Lower lobe of right lung (tissue), 2 donors: ENCODE data around the gene FOXK2. TPM values are rescaled to one million over a fixed set of nuclear protein-coding genes. Genes with fewer than 3 reads are reported as not detected.

ENCODE experiments used
- ATAC-seq, 2 donors: fragments of 200-7000 bp; cut with Tn5 transposase; one replicate each; pipeline ENCODE4 v1.9.1; 2020 to 2022; ENCODE audit warnings: mild to moderate bottlenecking in 2 of 2, moderate library complexity in 2 of 2
- DNase-seq: peaks from one replicate; pipeline ENCODE4 v3.0.0-alpha.2; 2020
- H3K27ac ChIP-seq: fragments of 200-600 bp; one replicate; pipeline ENCODE4 v1.8.0; 2022
- H3K27me3 ChIP-seq: fragments of 200-600 bp; one replicate; pipeline ENCODE4 v1.8.0; 2022; ENCODE audit warnings: low read depth
- H3K36me3 ChIP-seq: fragments of 200-600 bp; one replicate; pipeline ENCODE4 v1.8.0; 2022; ENCODE audit warnings: mild to moderate bottlenecking
- H3K4me1 ChIP-seq: fragments of 200-600 bp; one replicate; pipeline ENCODE4 v1.8.0; 2022
- H3K4me3 ChIP-seq: fragments of 200-600 bp; one replicate; pipeline ENCODE4 v1.8.0; 2022; ENCODE audit warnings: mild to moderate bottlenecking
- H3K9me3 ChIP-seq: fragments of 200-600 bp; one replicate; pipeline ENCODE4 v1.8.0; 2022
- intact Hi-C: fragments of 100-400 bp; cut with DNase I; formaldehyde crosslinking; loops from one replicate; pipeline ENCODE4 v1.11.0; 2022
- total RNA-seq: library from RNA; stranded (reverse); fragmentation: NEBNext Ultra II Directional; extraction: Animal tissue kit (Norgen Biotek cat#: 25700); gene quantifications from one replicate; pipeline ENCODE4 v1.2.1, GENCODE V29; 2021
- TF ChIP-seq, protein P1 (sequence below): fragments of 200-600 bp; IDR thresholded peaks from one replicate; pipeline ENCODE4 v1.8.0; 2022; ENCODE audit warnings: antibody characterized with exemption, mild to moderate bottlenecking
- donor health status: DM: no; HTN: yes; CAD: no; lungs with severe emphysema.

FOXK2 gene
- total RNA-seq, 1 donor from 2014 or later = 60.1 TPM

- ATAC-seq (no peak), DNase-seq (no peak)
- TF ChIP-seq, protein P1, sequence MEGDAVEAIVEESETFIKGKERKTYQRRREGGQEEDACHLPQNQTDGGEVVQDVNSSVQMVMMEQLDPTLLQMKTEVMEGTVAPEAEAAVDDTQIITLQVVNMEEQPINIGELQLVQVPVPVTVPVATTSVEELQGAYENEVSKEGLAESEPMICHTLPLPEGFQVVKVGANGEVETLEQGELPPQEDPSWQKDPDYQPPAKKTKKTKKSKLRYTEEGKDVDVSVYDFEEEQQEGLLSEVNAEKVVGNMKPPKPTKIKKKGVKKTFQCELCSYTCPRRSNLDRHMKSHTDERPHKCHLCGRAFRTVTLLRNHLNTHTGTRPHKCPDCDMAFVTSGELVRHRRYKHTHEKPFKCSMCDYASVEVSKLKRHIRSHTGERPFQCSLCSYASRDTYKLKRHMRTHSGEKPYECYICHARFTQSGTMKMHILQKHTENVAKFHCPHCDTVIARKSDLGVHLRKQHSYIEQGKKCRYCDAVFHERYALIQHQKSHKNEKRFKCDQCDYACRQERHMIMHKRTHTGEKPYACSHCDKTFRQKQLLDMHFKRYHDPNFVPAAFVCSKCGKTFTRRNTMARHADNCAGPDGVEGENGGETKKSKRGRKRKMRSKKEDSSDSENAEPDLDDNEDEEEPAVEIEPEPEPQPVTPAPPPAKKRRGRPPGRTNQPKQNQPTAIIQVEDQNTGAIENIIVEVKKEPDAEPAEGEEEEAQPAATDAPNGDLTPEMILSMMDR = no peak
- Histone ChIP-seq H3K27me3 (no peaks in the 10 kb centered on the region), H3K9me3 (no peaks in the 10 kb centered on the region), H3K36me3 (peaks cover 55% of the 10 kb centered on the region), H3K4me3 (no peak overlapping the region), H3K4me1 (peaks cover 39% of the 10 kb centered on the region), H3K27ac (peak overlapping the region; percentile 9)
- intact Hi-C loops = no loop called here
These were observed 86.5 kb downstream of the FOXK2 start for GRCh38 chr17:82605939-82606600.

DNA sequence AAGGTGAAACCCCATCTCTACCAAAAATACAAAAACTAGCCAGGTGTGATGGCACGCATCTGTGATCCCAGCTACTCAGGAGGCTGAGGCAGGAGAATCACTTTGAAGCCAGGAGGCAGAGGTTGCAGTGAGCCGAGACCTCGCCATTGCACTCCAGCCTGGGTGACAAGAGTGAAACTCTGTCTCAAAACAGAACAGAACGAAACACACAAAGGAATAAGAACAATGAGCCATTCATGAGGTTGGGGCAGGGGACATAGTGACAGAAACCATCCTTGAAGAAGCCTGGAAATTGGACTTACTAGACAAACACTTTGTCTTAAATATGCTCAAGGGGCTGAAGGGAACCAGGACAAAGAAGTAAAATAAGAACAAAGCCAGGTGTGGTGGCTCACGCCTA lies 89.3 kb downstream of the FOXK2 start:
- ATAC-seq = no peak
- H3K27me3 ChIP-seq = no peaks in the 10 kb centered on the region
- no peak for DNase-seq
- H3K27ac ChIP-seq = no peak overlapping the region
- no peaks in the 10 kb centered on the region for H3K9me3 ChIP-seq
- H3K4me1 ChIP-seq = peaks cover 21% of the 10 kb centered on the region
- no peak overlapping the region for H3K4me3 ChIP-seq
- TF ChIP-seq, protein P1 = no peak
- H3K36me3 ChIP-seq = peaks cover 30% of the 10 kb centered on the region
- intact Hi-C loops = no loop called here

- ATAC-seq = no peak
- Histone ChIP-seq H3K27ac (no peak overlapping the region), H3K9me3 (no peaks in the 10 kb centered on the region), H3K4me1 (peaks cover 12% of the 10 kb centered on the region), H3K27me3 (no peaks in the 10 kb centered on the region), H3K36me3 (peaks cover 29% of the 10 kb centered on the region), H3K4me3 (no peak overlapping the region)
- intact Hi-C loops = no loop called here
- TF ChIP-seq, protein P1 = no peak
- DNase-seq = no peak
These were observed 90.1 kb downstream of the FOXK2 start for GRCh38 chr17:82609655-82610054.

- Histone ChIP-seq H3K27me3 (no peaks in the 10 kb centered on the region), H3K4me1 (no peaks in the 10 kb centered on the region), H3K36me3 (peaks cover 29% of the 10 kb centered on the region), H3K4me3 (no peak overlapping the region), H3K27ac (no peak overlapping the region), H3K9me3 (no peaks in the 10 kb centered on the region)
- intact Hi-C loops = no loop called here
- no peak for ATAC-seq
- no peak for DNase-seq
- TF ChIP-seq, protein P1 = no peak
These were observed 91.9 kb downstream of the FOXK2 start for GRCh38 chr17:82611140-82612058.

DNA sequence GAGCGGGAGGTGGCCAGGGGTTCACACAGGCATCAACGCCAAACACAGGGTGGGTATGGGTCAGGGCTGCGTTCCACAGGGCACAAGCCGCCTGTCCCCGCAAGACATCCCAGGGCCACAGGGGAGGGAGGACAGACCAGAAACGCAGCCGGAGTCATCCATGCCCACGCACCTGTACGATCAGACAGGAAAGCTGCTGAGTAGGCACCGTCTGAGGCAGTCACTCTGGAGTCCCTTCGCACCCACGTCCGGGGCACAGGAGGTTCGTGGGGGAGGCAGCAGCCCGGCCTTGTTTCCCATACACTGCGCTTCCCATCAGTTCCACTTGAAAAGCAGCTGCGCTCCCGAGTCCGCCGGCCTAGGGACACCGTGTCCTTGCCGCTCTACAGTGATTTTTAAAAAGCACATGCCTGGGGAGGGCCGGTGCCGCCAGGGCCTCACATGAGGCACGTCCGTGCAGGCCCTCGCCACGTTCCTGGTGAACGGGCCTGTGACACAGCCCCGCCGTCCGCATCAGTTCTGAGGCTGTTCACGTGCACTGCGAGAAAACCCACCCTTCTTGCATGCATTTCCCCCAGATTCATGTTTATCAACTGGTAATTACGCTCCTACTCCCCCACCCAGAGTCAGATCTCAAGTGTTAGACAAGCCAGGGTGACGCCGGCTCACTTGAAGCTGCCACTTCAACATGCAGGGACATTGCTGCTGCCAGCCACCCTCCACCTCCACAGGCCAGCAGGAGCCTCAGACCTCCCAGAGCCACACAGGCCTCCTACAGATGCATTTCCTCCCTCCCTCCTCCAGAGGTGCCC lies 94.0 kb downstream of the FOXK2 start:
- Histone ChIP-seq H3K27me3 (no peaks in the 10 kb centered on the region), H3K36me3 (peaks cover 50% of the 10 kb centered on the region), H3K4me3 (no peak overlapping the region), H3K4me1 (no peaks in the 10 kb centered on the region), H3K9me3 (no peaks in the 10 kb centered on the region), H3K27ac (no peak overlapping the region)
- ATAC-seq = peak; percentile 60 to 72
- TF ChIP-seq, protein P1 = no peak
- DNase-seq = peak; percentile 63
- intact Hi-C loops = no loop called here
